Omental fat pad (tissue), 4 donors: Measurements from ENCODE around the gene KBTBD4. TPM values are rescaled to one million over a fixed set of nuclear protein-coding genes. Genes with fewer than 3 reads are reported as not detected.

Experiments
- ATAC-seq: fragments of 150-250 bp; one replicate; pipeline ENCODE4 v1.9.1; 2016; ENCODE audit warnings: mild to moderate bottlenecking, moderate library complexity; ENCODE audit not compliant: low FRiP score
- DNase-seq: peaks from one replicate; pipeline ENCODE4 v3.0.0-alpha.2; 2019; ENCODE audit warnings: low spot score
- total RNA-seq, 4 donors: library from RNA; depleted of rRNA; stranded (reverse); fragments of >200 nt; gene quantifications; one replicate each; pipeline ENCODE4 v1.1.0, GENCODE V29; 2016
- TF ChIP-seq, protein P1 (sequence below), 3 donors: fragments of 450-650 bp; IDR thresholded peaks; one replicate each; pipeline ENCODE4 v1.5.1; 2016 to 2017; ENCODE audit warnings: antibody characterized with exemption in 3 of 3, mild to moderate bottlenecking in 3 of 3, moderate library complexity in 2 of 3

KBTBD4 gene
- total RNA-seq, 4 donors from 2014 or later = 12.4 to 18.7 (median 16.7) TPM

DNA sequence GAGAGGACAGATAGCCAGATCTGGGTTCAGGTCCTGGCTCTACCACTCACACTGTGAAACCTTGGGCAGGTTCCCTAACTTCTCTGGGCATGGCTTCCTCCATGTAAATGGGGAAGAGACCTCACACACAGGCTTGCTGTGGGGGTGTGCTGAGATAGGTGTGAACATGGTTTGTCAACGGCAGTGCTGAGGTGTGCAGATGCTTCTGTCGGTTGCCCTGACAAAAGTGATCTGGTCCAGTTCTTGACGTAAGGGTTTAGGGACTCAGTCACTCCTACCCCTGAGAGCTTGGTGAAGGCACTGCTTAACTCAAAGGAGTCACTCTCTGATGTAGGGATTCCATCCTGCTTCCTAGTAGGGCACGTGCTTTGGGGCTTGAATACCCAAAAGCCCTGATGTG, 13.5 kb upstream of the KBTBD4 start:
- no peak for ATAC-seq
- no peak for DNase-seq
- TF ChIP-seq, protein P1, sequence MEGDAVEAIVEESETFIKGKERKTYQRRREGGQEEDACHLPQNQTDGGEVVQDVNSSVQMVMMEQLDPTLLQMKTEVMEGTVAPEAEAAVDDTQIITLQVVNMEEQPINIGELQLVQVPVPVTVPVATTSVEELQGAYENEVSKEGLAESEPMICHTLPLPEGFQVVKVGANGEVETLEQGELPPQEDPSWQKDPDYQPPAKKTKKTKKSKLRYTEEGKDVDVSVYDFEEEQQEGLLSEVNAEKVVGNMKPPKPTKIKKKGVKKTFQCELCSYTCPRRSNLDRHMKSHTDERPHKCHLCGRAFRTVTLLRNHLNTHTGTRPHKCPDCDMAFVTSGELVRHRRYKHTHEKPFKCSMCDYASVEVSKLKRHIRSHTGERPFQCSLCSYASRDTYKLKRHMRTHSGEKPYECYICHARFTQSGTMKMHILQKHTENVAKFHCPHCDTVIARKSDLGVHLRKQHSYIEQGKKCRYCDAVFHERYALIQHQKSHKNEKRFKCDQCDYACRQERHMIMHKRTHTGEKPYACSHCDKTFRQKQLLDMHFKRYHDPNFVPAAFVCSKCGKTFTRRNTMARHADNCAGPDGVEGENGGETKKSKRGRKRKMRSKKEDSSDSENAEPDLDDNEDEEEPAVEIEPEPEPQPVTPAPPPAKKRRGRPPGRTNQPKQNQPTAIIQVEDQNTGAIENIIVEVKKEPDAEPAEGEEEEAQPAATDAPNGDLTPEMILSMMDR (IDR thresholded peaks at IDR 0.05) = no peak

DNA sequence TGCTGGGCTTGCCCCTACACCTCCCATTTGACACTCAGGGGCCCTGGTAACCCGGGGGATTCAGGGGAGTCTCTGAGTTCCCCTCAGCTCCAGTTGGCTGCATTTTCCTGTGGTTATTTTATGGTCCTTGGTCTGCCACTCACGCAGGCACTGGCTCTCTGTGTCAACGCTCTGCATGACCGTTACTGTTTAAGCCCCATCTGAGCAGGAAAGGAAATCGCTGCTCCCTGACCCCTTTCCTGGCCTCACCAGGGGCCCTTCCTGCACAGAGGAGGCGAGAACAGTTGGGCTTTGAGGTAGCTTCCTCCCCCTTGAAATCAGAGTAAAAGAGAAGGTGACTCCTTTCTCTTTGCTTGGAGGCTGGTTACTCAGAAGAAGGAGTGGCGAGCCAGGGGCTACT, 13.0 kb upstream of the KBTBD4 start:
- TF ChIP-seq, protein P1 (IDR thresholded peaks at IDR 0.05) = no peak
- ATAC-seq (no peak), DNase-seq (no peak)

DNA sequence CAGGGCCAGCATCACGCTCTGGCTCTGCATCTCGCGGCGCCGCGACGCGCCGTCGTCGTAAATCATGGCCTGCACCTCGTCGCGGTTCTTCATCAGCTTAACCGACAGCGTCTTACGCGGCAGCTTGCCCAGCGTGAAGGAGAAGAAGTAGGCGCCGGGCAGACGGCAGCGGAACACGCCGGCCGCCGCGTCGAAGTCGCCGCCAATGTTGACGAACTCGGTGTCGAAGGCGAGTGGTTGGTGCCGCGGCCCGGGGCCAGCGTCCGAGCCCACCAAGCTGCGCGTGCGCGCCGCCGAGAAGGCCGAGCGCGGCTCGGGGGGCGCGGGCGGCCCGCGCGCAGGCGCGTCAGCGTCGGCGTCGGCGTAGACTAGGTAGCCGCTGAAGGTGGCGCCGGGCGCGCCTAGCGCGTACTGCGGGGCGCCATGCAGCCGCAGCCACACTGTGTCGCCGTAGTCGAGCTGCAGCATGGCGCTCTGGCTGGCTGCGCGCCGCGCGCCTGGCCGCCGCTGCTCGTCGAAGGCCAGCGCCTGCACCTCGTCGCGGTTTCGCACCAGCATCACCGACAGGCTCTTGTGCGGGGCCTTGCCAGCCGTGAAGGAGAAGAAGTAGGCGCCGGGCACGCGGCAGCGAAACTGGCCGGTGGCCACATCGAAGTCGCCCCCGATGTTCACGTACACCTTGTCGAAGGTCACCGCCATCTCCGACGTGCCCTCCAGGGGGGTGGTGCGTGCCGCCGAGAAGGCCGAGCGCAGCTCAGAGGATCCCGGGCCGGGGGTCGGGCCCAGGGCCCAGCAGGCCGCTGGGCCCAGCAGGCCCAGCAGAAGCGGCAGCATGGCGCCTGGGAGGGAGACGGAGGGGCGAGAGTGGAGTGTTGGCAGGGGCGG, 11.4 kb upstream of the KBTBD4 start:
- TF ChIP-seq, protein P1 (IDR thresholded peaks at IDR 0.05) = no peak
- peak; percentile 46 for ATAC-seq

DNA sequence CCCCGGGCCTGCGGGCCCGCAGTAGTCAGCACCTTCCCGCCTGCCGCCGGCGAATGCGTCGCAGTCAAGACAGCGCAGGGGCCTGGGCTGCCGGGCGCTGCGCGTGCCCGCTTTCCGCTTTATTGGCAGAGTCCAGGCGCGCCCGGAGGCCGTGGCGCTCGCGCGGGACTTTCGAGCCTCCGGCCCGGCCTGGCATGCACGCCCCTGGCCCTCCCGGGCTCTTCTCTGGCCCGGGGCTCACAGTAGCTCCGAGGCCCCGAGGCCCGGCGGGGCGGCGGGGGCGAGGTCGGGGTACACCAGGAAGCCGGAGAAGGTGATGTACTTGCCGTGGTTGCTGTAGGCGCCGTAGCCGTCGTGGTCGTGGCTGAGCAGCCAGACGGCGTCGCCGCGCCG, 10.8 kb upstream of the KBTBD4 start:
- DNase-seq (no peak), ATAC-seq (peak; percentile 16)
- TF ChIP-seq, protein P1 (IDR thresholded peaks at IDR 0.05) = no peak

More for the DNA sequence above, 11.4 kb upstream of the KBTBD4 start:
- DNase-seq = no peak

DNA sequence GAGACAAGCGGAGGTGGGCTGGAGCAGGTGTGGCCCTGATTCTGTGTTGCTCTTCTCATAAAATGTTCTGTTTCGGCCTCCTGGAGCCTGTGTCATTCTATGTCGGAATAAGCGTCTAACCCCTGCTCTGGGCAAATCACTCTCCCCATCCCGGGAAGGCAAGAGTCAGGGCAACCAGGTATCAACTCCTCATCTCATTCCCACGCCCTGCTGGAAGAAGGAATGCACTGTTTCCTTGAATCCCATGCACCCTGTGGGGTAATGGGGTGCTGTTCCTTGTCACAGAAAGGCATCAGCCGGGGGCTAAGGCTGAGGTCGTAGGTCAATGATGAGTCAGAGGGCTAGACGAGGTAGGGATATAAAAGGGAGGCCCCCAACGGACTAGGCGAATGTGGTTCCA, 10.3 kb upstream of the KBTBD4 start:
- DNase-seq (no peak), ATAC-seq (no peak)
- TF ChIP-seq, protein P1 (IDR thresholded peaks at IDR 0.05) = no peak

DNA sequence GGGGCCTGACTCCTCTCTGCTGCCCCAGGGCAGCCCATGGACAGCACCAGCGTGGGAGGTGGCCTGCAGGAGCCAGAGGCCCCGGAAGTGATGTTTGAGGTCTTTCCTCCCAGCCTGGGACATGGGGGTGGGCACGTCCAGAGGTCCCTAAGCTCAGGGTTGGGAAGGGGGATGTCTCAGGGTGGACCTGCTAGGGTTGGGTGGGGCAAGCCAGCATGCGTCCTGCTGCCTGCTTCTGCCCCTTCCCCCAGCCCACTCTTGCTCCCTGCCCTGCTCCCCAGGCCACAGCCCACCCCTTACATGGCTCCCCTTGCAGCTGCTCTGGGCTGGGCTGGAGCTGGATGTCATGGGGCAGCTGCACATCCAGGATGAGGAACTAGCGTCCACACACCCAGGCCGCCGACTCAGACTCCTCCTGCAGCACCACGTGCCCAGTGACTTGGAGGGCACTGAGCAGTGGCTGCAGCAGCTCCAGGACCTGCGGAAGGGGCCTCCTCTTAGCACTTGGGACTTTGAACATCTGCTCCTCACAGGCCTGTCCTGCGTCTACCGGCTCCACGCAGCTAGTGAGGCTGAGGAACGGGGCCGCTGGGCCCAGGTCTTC, 9.1 kb upstream of the KBTBD4 start:
- TF ChIP-seq, protein P1 (IDR thresholded peaks at IDR 0.05) = no peak
- DNase-seq (no peak), ATAC-seq (no peak)
